Activated T-helper 1 cell treated with anti-CD3 and anti-CD28 coated beads, Interleukin-12 subunit alpha, Interleukin-12 subunit beta, Interleukin-2, Interleukin-4 antibody, amounts not matched to agents 30 ng/mL and 10 ng/mL and 1 ng/mL, durations not matched to agents 14 hours and 24 hours and 36 hours (primary cell): ENCODE results near the gene FBXL2. TPM values are rescaled to one million over a fixed set of nuclear protein-coding genes. Genes with fewer than 3 reads are reported as not detected.

Experiments used
- DNase-seq: peaks from one replicate; pipeline ENCODE4 v3.0.0; 2021; ENCODE audit warnings: low spot score
- H3K27ac Mint-ChIP-seq: one replicate; pipeline ENCODE4 v1.8.0; 2021; ENCODE audit warnings: mild to moderate bottlenecking, mixed read lengths
- H3K27me3 Mint-ChIP-seq: one replicate; pipeline ENCODE4 v1.8.0; 2022; ENCODE audit warnings: mild to moderate bottlenecking, moderate library complexity, mixed read lengths; ENCODE audit not compliant: insufficient read depth
- H3K36me3 Mint-ChIP-seq: one replicate; pipeline ENCODE4 v1.8.0; 2021; ENCODE audit warnings: low read depth, mixed read lengths
- H3K4me1 Mint-ChIP-seq: one replicate; pipeline ENCODE4 v1.8.0; 2021; ENCODE audit warnings: low read depth, mixed read lengths
- H3K4me3 Mint-ChIP-seq: one replicate; pipeline ENCODE4 v1.8.0; 2021; ENCODE audit warnings: mild to moderate bottlenecking, moderate library complexity, mixed read lengths
- H3K9me3 Mint-ChIP-seq: one replicate; pipeline ENCODE4 v1.8.0; 2021; ENCODE audit warnings: mixed read lengths
- intact Hi-C: fragments of 100-400 bp; cut with micrococcal nuclease; formaldehyde crosslinking; loops from one replicate; pipeline ENCODE4 v1.15.1; 2024
- total RNA-seq: library from RNA; stranded (reverse); gene quantifications from 2 replicates; pipeline ENCODE4 v1.2.3, GENCODE V29; 2022

FBXL2 gene
- total RNA-seq, 1 donor from 2014 or later, result not detected

GRCh38 chr3:33377489-33377888 lies 100.2 kb downstream of the FBXL2 start:
- Mint-ChIP-seq H3K36me3 (no peaks in the 10 kb centered on the region), H3K27ac (no peak overlapping the region), H3K27me3 (peaks cover 2% of the 10 kb centered on the region), H3K4me1 (peaks cover 7% of the 10 kb centered on the region), H3K9me3 (no peaks in the 10 kb centered on the region), H3K4me3 (no peak overlapping the region)
- intact Hi-C loops, result no loop called here
- no peak for DNase-seq

- intact Hi-C loops, result no loop called here
- H3K4me3 Mint-ChIP-seq, result no peak overlapping the region
These were observed 100.7 kb downstream of the FBXL2 start for GRCh38 chr3:33377931-33378330.

GRCh38 chr3:33380653-33381052 lies 103.4 kb downstream of the FBXL2 start:
- Mint-ChIP-seq H3K4me3 (no peak overlapping the region), H3K36me3 (peaks cover 2% of the 10 kb centered on the region), H3K9me3 (no peaks in the 10 kb centered on the region), H3K27ac (no peak overlapping the region), H3K4me1 (peaks cover 8% of the 10 kb centered on the region), H3K27me3 (no peaks in the 10 kb centered on the region)
- intact Hi-C loops, result no loop called here
- DNase-seq, result no peak

More at GRCh38 chr3:33377931-33378330, 100.7 kb downstream of the FBXL2 start:
- no peak for DNase-seq
- Mint-ChIP-seq H3K27me3 (peaks cover 2% of the 10 kb centered on the region), H3K36me3 (no peaks in the 10 kb centered on the region), H3K27ac (no peak overlapping the region), H3K4me1 (peaks cover 2% of the 10 kb centered on the region), H3K9me3 (no peaks in the 10 kb centered on the region)

- Mint-ChIP-seq H3K27me3 (no peaks in the 10 kb centered on the region), H3K27ac (no peak overlapping the region), H3K36me3 (peaks cover 12% of the 10 kb centered on the region), H3K9me3 (no peaks in the 10 kb centered on the region), H3K4me3 (no peak overlapping the region), H3K4me1 (peaks cover 24% of the 10 kb centered on the region)
- intact Hi-C loops, result loop anchor here (2.0 kb wide), 1 partner anchor 57 kb away; the partner anchor contains the start of gene UBP1
- DNase-seq, result no peak
These were observed 106.7 kb downstream of the FBXL2 start for GRCh38 chr3:33383951-33384350.

- peaks cover 20% of the 10 kb centered on the region for H3K36me3 Mint-ChIP-seq
- no peak overlapping the region for H3K4me3 Mint-ChIP-seq
- no peaks in the 10 kb centered on the region for H3K9me3 Mint-ChIP-seq
- peaks cover 25% of the 10 kb centered on the region for H3K4me1 Mint-ChIP-seq
- peak; percentile 39 for DNase-seq
- intact Hi-C loops, result loop anchor here (2.0 kb wide), 1 partner anchor 55 kb away; the partner anchor contains the start of gene UBP1
- H3K27me3 Mint-ChIP-seq, result no peaks in the 10 kb centered on the region
- peak overlapping the region; percentile 56 for H3K27ac Mint-ChIP-seq
These were observed 108.2 kb downstream of the FBXL2 start for GRCh38 chr3:33385423-33385822.

- peaks cover 30% of the 10 kb centered on the region for H3K36me3 Mint-ChIP-seq
- H3K9me3 Mint-ChIP-seq, result no peaks in the 10 kb centered on the region
- peak overlapping the region; percentile 57 for H3K27ac Mint-ChIP-seq
These were observed 109.4 kb downstream of the FBXL2 start for GRCh38 chr3:33386631-33387030.

GRCh38 chr3:33388374-33389100 lies 111.3 kb downstream of the FBXL2 start:
- intact Hi-C loops, result no loop called here
- Mint-ChIP-seq H3K9me3 (no peaks in the 10 kb centered on the region), H3K27me3 (no peaks in the 10 kb centered on the region), H3K36me3 (peaks cover 46% of the 10 kb centered on the region), H3K27ac (no peak overlapping the region), H3K4me1 (peaks cover 42% of the 10 kb centered on the region), H3K4me3 (no peak overlapping the region)
- no peak for DNase-seq

More at GRCh38 chr3:33386631-33387030, 109.4 kb downstream of the FBXL2 start:
- Mint-ChIP-seq H3K27me3 (no peaks in the 10 kb centered on the region), H3K4me1 (peaks cover 30% of the 10 kb centered on the region), H3K4me3 (no peak overlapping the region)
- intact Hi-C loops, result no loop called here
- no peak for DNase-seq

GRCh38 chr3:33389908-33390307 lies 112.7 kb downstream of the FBXL2 start:
- Mint-ChIP-seq H3K27me3 (no peaks in the 10 kb centered on the region), H3K36me3 (peaks cover 47% of the 10 kb centered on the region), H3K27ac (no peak overlapping the region), H3K4me3 (no peak overlapping the region), H3K9me3 (no peaks in the 10 kb centered on the region), H3K4me1 (peaks cover 41% of the 10 kb centered on the region)
- intact Hi-C loops, result no loop called here
- DNase-seq, result no peak

GRCh38 chr3:33391255-33391995 lies 114.2 kb downstream of the FBXL2 start:
- Mint-ChIP-seq H3K27ac (peak overlapping the region; percentile 60), H3K27me3 (no peaks in the 10 kb centered on the region), H3K9me3 (no peaks in the 10 kb centered on the region), H3K4me1 (peaks cover 26% of the 10 kb centered on the region), H3K36me3 (peaks cover 49% of the 10 kb centered on the region), H3K4me3 (no peak overlapping the region)
- no peak for DNase-seq
- intact Hi-C loops, result no loop called here

- Mint-ChIP-seq H3K27ac (peak overlapping the region; percentile 60), H3K9me3 (no peaks in the 10 kb centered on the region), H3K4me1 (peaks cover 21% of the 10 kb centered on the region), H3K36me3 (peaks cover 51% of the 10 kb centered on the region), H3K4me3 (no peak overlapping the region), H3K27me3 (no peaks in the 10 kb centered on the region)
- intact Hi-C loops, result no loop called here
- DNase-seq, result no peak
These were observed 114.9 kb downstream of the FBXL2 start for GRCh38 chr3:33392144-33392543.

GRCh38 chr3:33392703-33393125 lies 115.5 kb downstream of the FBXL2 start:
- intact Hi-C loops, result no loop called here
- peaks cover 55% of the 10 kb centered on the region for H3K36me3 Mint-ChIP-seq
- H3K9me3 Mint-ChIP-seq, result no peaks in the 10 kb centered on the region
- H3K4me3 Mint-ChIP-seq, result no peak overlapping the region
- no peak for DNase-seq
- H3K27me3 Mint-ChIP-seq, result no peaks in the 10 kb centered on the region
- peaks cover 21% of the 10 kb centered on the region for H3K4me1 Mint-ChIP-seq
- H3K27ac Mint-ChIP-seq, result no peak overlapping the region

- H3K27ac Mint-ChIP-seq, result no peak overlapping the region
- H3K4me3 Mint-ChIP-seq, result no peak overlapping the region
- no peak for DNase-seq
- H3K36me3 Mint-ChIP-seq, result peaks cover 59% of the 10 kb centered on the region
- no peaks in the 10 kb centered on the region for H3K27me3 Mint-ChIP-seq
- peaks cover 17% of the 10 kb centered on the region for H3K4me1 Mint-ChIP-seq
- intact Hi-C loops, result no loop called here
- H3K9me3 Mint-ChIP-seq, result no peaks in the 10 kb centered on the region
These were observed 117.3 kb downstream of the FBXL2 start for GRCh38 chr3:33394403-33395054.

GRCh38 chr3:33395900-33396299 lies 118.7 kb downstream of the FBXL2 start:
- intact Hi-C loops, result no loop called here
- no peaks in the 10 kb centered on the region for H3K9me3 Mint-ChIP-seq
- H3K36me3 Mint-ChIP-seq, result peaks cover 56% of the 10 kb centered on the region
- H3K4me1 Mint-ChIP-seq, result peaks cover 17% of the 10 kb centered on the region
- no peaks in the 10 kb centered on the region for H3K27me3 Mint-ChIP-seq
- no peak for DNase-seq
- no peak overlapping the region for H3K4me3 Mint-ChIP-seq
- no peak overlapping the region for H3K27ac Mint-ChIP-seq
